PC-3 (cell line): ENCODE results near the gene TNFSF8.

Experiments
- EZH2 ChIP-seq: fragments of 300-600 bp; sonication (generic); IDR thresholded peaks from one replicate; pipeline ENCODE4 v1.6.1; 2017; ENCODE audit warnings: antibody characterized with exemption, mild to moderate bottlenecking, low read length; ENCODE audit not compliant: unreplicated experiment
- EZH2phosphoT487 ChIP-seq: fragments of 300-600 bp; sonication (generic); IDR thresholded peaks from 2 replicates; pipeline ENCODE4 v1.6.1; 2018; ENCODE audit warnings: mild to moderate bottlenecking, antibody characterized with exemption, low read length, borderline replicate concordance
- TF ChIP-seq, protein P1 (sequence below): fragments of 300-600 bp; sonication (generic); conservative IDR thresholded peaks from 2 replicates; pipeline ENCODE4 v1.5.1; 2017; ENCODE audit warnings: antibody characterized with exemption, low read depth, mild to moderate bottlenecking, low read length

DNA sequence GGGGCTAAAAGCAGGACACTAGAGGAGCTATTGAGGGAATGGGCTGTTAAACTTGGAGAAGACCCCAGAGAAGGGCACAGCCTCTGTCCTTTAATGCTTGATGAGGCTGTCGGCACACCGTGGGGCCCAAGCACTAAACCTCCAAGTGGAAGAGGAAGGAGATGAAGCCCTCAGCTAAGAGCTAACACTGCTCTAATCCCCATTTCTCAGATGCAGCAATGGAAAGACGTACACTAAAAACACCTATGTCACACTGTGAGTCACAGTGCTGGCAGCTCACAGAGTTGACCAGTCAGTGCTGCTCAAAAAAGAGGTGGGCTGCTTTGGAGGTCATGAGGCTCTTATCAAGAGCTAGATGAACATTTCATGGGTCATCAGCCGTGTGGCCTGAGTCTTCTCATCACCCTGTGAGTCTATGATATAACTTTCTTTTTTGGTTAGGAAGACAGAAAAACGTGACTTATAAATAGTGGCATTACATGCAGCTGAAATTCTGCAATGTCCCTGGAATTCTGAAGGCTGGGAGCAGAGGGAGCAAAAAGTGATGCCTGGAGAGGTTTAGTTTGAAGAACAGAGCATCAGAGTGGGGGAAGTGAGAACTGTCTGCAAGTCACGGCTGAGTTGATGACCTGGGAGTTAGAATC lies 21.5 kb downstream of the TNFSF8 start:
- TF ChIP-seq, protein P1, sequence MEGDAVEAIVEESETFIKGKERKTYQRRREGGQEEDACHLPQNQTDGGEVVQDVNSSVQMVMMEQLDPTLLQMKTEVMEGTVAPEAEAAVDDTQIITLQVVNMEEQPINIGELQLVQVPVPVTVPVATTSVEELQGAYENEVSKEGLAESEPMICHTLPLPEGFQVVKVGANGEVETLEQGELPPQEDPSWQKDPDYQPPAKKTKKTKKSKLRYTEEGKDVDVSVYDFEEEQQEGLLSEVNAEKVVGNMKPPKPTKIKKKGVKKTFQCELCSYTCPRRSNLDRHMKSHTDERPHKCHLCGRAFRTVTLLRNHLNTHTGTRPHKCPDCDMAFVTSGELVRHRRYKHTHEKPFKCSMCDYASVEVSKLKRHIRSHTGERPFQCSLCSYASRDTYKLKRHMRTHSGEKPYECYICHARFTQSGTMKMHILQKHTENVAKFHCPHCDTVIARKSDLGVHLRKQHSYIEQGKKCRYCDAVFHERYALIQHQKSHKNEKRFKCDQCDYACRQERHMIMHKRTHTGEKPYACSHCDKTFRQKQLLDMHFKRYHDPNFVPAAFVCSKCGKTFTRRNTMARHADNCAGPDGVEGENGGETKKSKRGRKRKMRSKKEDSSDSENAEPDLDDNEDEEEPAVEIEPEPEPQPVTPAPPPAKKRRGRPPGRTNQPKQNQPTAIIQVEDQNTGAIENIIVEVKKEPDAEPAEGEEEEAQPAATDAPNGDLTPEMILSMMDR = no peak
- no peak for TF ChIP-seq EZH2phosphoT487
- TF ChIP-seq EZH2 = no peak
